Gastroesophageal sphincter (tissue), 4 donors: ENCODE results near the gene SFSWAP. TPM values are rescaled to one million over a fixed set of nuclear protein-coding genes. Genes with fewer than 3 reads are reported as not detected.
"Not testable (repeated sequence)": the region's sequence is repeated elsewhere in the genome, so short reads cannot be mapped to it uniquely, and the experiment has no call there.

Source experiments
- ATAC-seq: fragments of 150-250 bp; one replicate; pipeline ENCODE4 v1.9.1; 2016; ENCODE audit warnings: mild to moderate bottlenecking, moderate library complexity
- H3K27ac ChIP-seq, 4 donors: fragments of 200-600 bp; sonication (generic) in 3 of 4; 1 replicate in 3 of 4; 2 replicates in 1 of 4; pipeline ENCODE4 v1.5.1; 2016 to 2019
- H3K27me3 ChIP-seq: fragments of 200-600 bp; sonication (generic); one replicate; pipeline ENCODE4 v1.5.1; 2019
- H3K36me3 ChIP-seq, 2 donors: fragments of 200-600 bp; sonication (generic); one replicate each; pipeline ENCODE4 v1.5.1; 2019; ENCODE audit warnings: control low read depth in 1 of 2
- H3K4me1 ChIP-seq, 3 donors: fragments of 200-600 bp; sonication (generic); 1 replicate in 2 of 3; 2 replicates in 1 of 3; pipeline ENCODE4 v1.5.1; 2016 to 2019; ENCODE audit warnings: control low read depth in 2 of 3
- H3K4me3 ChIP-seq, 2 donors: fragments of 200-600 bp; sonication (generic); one replicate each; pipeline ENCODE4 v1.5.1; 2019; ENCODE audit warnings: mild to moderate bottlenecking in 1 of 2, moderate library complexity in 1 of 2
- H3K9me3 ChIP-seq, 3 donors: fragments of 200-600 bp; sonication (generic); one replicate each; pipeline ENCODE4 v1.5.1; 2017 to 2019; ENCODE audit warnings: control low read depth in 2 of 3
- CTCF ChIP-seq, 4 experiments: fragments of 200-600 bp in 2 of 4; fragments of 450-650 bp in 2 of 4; sonication (generic) in 1 of 4; IDR thresholded peaks; one replicate each; pipeline ENCODE4 v1.5.1; 2017 to 2019; ENCODE audit warnings: antibody characterized with exemption in 4 of 4, mild to moderate bottlenecking in 2 of 4, moderate library complexity in 2 of 4
- EP300 ChIP-seq: sonication (generic); formaldehyde crosslinking; IDR thresholded peaks from one replicate; pipeline ENCODE4 v1.6.1; 2017; ENCODE audit warnings: antibody characterized with exemption, mild to moderate bottlenecking
- POLR2A ChIP-seq, 2 donors: fragments of 450-650 bp; IDR thresholded peaks; one replicate each; pipeline ENCODE4 v1.6.1; 2017; ENCODE audit warnings: antibody characterized with exemption in 2 of 2, mild to moderate bottlenecking in 2 of 2, moderate library complexity in 1 of 2
- POLR2AphosphoS5 ChIP-seq: sonication (generic); formaldehyde crosslinking; IDR thresholded peaks from one replicate; pipeline ENCODE4 v1.6.1; 2017; ENCODE audit warnings: antibody characterized with exemption
- WGBS, 2 donors: methylation state at CpG; one replicate each; pipeline ENCODE4 v1.1.5; 2018; ENCODE audit warnings: low coverage in 1 of 2; 5-methylcytosine and 5-hydroxymethylcytosine counted together
- total RNA-seq, 4 donors: library from RNA; depleted of rRNA; stranded (reverse); fragments of >200 nt; gene quantifications; one replicate each; pipeline ENCODE4 v1.1.0, GENCODE V29; 2016

SFSWAP gene
- total RNA-seq, 4 donors from 2014 or later = 22.4 to 50.4 (median 32.5) TPM

GRCh38 chr12:131773582-131774221 is 62.8 kb downstream of the SFSWAP start:
- Histone ChIP-seq H3K9me3 (no peaks in the 10 kb centered on the region), H3K36me3 (peaks cover 0 to 77% of the 10 kb centered on the region in 2 donors), H3K4me1 (peaks cover 0 to 23% (median 0%) of the 10 kb centered on the region in 3 donors), H3K27me3 (no peaks in the 10 kb centered on the region), H3K27ac (no peak overlapping the region), H3K4me3 (no peak overlapping the region)
- no peak for ATAC-seq
- no peak for TF ChIP-seq POLR2AphosphoS5
- no peak for TF ChIP-seq EP300
- TF ChIP-seq CTCF (IDR thresholded peaks at IDR 0.05) = no peak
- TF ChIP-seq POLR2A (IDR thresholded peaks at IDR 0.05) = no peak
- 77% methylated on average over 4 to 5 of the region's 15 CpGs for WGBS, 2 donors

GRCh38 chr12:131774576-131775391 is 63.9 kb downstream of the SFSWAP start:
- TF ChIP-seq EP300 = no peak
- no peak for TF ChIP-seq POLR2AphosphoS5
- TF ChIP-seq POLR2A (IDR thresholded peaks at IDR 0.05) = no peak
- ATAC-seq = no peak
- Histone ChIP-seq H3K9me3 (no peaks in the 10 kb centered on the region), H3K36me3 (peaks cover 0 to 77% of the 10 kb centered on the region in 2 donors), H3K4me1 (peaks cover 0 to 23% (median 0%) of the 10 kb centered on the region in 3 donors), H3K27me3 (no peaks in the 10 kb centered on the region), H3K4me3 (no peak overlapping the region), H3K27ac (peak overlapping the region in 1 of 4 donors; percentile 38)
- WGBS, 2 donors = 67 to 68% methylated on average over 17 of the region's 17 CpGs

GRCh38 chr12:131775392-131776236 is 64.7 kb downstream of the SFSWAP start:
- peaks cover 0 to 23% (median 0%) of the 10 kb centered on the region in 3 donors for H3K4me1 ChIP-seq
- H3K4me3 ChIP-seq = no peak overlapping the region
- ATAC-seq = no peak
- peaks cover 0 to 77% of the 10 kb centered on the region in 2 donors for H3K36me3 ChIP-seq
- no peaks in the 10 kb centered on the region for H3K27me3 ChIP-seq
- no peaks in the 10 kb centered on the region for H3K9me3 ChIP-seq
- 67 to 76% methylated on average over 10 to 15 of the region's 17 CpGs for WGBS, 2 donors
- no peak for TF ChIP-seq POLR2A (IDR thresholded peaks at IDR 0.05)
- peak overlapping the region in 1 of 4 donors; percentile 38 for H3K27ac ChIP-seq

- Histone ChIP-seq H3K27me3 (no peaks in the 10 kb centered on the region), H3K27ac (no peak overlapping the region), H3K4me1 (peaks cover 0 to 23% (median 0%) of the 10 kb centered on the region in 3 donors), H3K36me3 (peaks cover 0 to 76% of the 10 kb centered on the region in 2 donors), H3K4me3 (no peak overlapping the region), H3K9me3 (no peaks in the 10 kb centered on the region)
- 70 to 80% methylated on average over 8 to 13 of the region's 14 CpGs for WGBS, 2 donors
- ATAC-seq = no peak
- TF ChIP-seq POLR2A (IDR thresholded peaks at IDR 0.05) (no peak), POLR2AphosphoS5 (no peak), EP300 (no peak), CTCF (IDR thresholded peaks at IDR 0.05) (no peak)
These were observed 65.5 kb downstream of the SFSWAP start for GRCh38 chr12:131776237-131776889.

GRCh38 chr12:131777269-131777668 is 66.4 kb downstream of the SFSWAP start:
- Histone ChIP-seq H3K4me1 (peaks cover 0 to 23% (median 0%) of the 10 kb centered on the region in 3 donors), H3K36me3 (peaks cover 0 to 76% of the 10 kb centered on the region in 2 donors)
- not testable (repeated sequence) for ATAC-seq, H3K27ac ChIP-seq, H3K4me3 ChIP-seq, H3K9me3 ChIP-seq, H3K27me3 ChIP-seq
- 96% methylated on average over 7 to 9 of the region's 9 CpGs for WGBS, 2 donors

- Histone ChIP-seq H3K27ac (no peak overlapping the region), H3K27me3 (no peaks in the 10 kb centered on the region), H3K36me3 (peaks cover 0 to 65% of the 10 kb centered on the region in 2 donors), H3K4me3 (no peak overlapping the region), H3K9me3 (no peaks in the 10 kb centered on the region), H3K4me1 (peaks cover 0 to 24% (median 0%) of the 10 kb centered on the region in 3 donors)
- TF ChIP-seq POLR2A (IDR thresholded peaks at IDR 0.05) (no peak), CTCF (IDR thresholded peaks at IDR 0.05) (no peak), EP300 (no peak), POLR2AphosphoS5 (no peak)
- 88 to 99% methylated on average over 8 to 14 of the region's 23 CpGs for WGBS, 2 donors
- ATAC-seq = no peak
These were observed 68.1 kb downstream of the SFSWAP start for GRCh38 chr12:131779027-131779426.
